Measurements from ENCODE around the gene ABCA3.

DNA sequence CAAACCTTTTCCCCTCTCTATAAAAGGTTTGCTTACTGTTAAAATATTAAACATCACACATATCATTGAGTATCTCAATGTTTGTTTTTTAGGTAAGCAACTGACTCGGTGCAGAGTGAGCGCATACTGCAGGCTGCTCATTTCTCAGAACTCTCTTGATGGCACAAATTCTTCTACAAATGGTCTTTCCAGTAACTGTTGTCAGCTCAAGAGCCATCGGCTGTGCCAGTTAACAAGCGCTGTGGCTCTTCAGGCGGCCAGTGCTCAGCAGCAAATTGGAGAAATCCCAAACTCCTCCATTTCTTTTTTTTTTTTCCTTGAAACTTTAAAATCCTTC lies 8.6 kb downstream of the ABCA3 start:
- TF ChIP-seq, protein P1, sequence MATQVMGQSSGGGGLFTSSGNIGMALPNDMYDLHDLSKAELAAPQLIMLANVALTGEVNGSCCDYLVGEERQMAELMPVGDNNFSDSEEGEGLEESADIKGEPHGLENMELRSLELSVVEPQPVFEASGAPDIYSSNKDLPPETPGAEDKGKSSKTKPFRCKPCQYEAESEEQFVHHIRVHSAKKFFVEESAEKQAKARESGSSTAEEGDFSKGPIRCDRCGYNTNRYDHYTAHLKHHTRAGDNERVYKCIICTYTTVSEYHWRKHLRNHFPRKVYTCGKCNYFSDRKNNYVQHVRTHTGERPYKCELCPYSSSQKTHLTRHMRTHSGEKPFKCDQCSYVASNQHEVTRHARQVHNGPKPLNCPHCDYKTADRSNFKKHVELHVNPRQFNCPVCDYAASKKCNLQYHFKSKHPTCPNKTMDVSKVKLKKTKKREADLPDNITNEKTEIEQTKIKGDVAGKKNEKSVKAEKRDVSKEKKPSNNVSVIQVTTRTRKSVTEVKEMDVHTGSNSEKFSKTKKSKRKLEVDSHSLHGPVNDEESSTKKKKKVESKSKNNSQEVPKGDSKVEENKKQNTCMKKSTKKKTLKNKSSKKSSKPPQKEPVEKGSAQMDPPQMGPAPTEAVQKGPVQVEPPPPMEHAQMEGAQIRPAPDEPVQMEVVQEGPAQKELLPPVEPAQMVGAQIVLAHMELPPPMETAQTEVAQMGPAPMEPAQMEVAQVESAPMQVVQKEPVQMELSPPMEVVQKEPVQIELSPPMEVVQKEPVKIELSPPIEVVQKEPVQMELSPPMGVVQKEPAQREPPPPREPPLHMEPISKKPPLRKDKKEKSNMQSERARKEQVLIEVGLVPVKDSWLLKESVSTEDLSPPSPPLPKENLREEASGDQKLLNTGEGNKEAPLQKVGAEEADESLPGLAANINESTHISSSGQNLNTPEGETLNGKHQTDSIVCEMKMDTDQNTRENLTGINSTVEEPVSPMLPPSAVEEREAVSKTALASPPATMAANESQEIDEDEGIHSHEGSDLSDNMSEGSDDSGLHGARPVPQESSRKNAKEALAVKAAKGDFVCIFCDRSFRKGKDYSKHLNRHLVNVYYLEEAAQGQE (IDR thresholded peaks at IDR 0.05; ENCODE audit: low read depth), result no peak
- TF ChIP-seq USF1 (IDR thresholded peaks at IDR 0.05) (no peak), EP300 (IDR thresholded peaks at IDR 0.05; ENCODE audit: borderline replicate concordance) (no peak), ZBTB7A (IDR thresholded peaks at IDR 0.05; ENCODE audit: low read depth) (no peak), TAF1 (IDR thresholded peaks at IDR 0.05; ENCODE audit: low read depth) (no peak), YY1 (IDR thresholded peaks at IDR 0.05; ENCODE audit: low read depth) (no peak), EGR1 (IDR thresholded peaks at IDR 0.05) (no peak), CEBPB (IDR thresholded peaks at IDR 0.05) (no peak), CREB1 (IDR thresholded peaks at IDR 0.05; ENCODE audit: low read depth) (no peak)
- TF ChIP-seq, protein P2, sequence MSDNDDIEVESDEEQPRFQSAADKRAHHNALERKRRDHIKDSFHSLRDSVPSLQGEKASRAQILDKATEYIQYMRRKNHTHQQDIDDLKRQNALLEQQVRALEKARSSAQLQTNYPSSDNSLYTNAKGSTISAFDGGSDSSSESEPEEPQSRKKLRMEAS (IDR thresholded peaks at IDR 0.05), result no peak

All from Ishikawa (cell line).